WERI-Rb-1 (cell line): ENCODE data around the gene DEPDC1.

Experiments
- DNase-seq: peaks from one replicate; pipeline ENCODE4 v3.0.0-alpha.2; 2020
- H3K27ac ChIP-seq: fragments of 250-450 bp; sonication (Bioruptor Pico); 2 replicates; pipeline ENCODE4 v1.5.1; 2020; ENCODE audit warnings: mild to moderate bottlenecking, moderate library complexity
- H3K27me3 ChIP-seq: fragments of 250-450 bp; sonication (Bioruptor Pico); 2 replicates; pipeline ENCODE4 v1.5.1; 2021; ENCODE audit warnings: mild to moderate bottlenecking, low read depth, moderate library complexity; ENCODE audit not compliant: insufficient read depth, severe bottlenecking
- H3K36me3 ChIP-seq: fragments of 250-450 bp; sonication (Bioruptor Pico); 2 replicates; pipeline ENCODE4 v1.5.1; 2020; ENCODE audit warnings: mild to moderate bottlenecking, moderate library complexity
- H3K4me3 ChIP-seq: 2 replicates; pipeline ENCODE4 v1.5.1; 2011; ENCODE audit warnings: low read depth, mild to moderate bottlenecking, control low read depth, low read length
- H3K9me3 ChIP-seq: fragments of 250-450 bp; sonication (Bioruptor Pico); 2 replicates; pipeline ENCODE4 v1.5.1; 2021; ENCODE audit warnings: mild to moderate bottlenecking, moderate library complexity; ENCODE audit not compliant: severe bottlenecking
- CTCF ChIP-seq: IDR thresholded peaks from 2 replicates; pipeline ENCODE4 v1.5.1; 2011; ENCODE audit warnings: low read depth, mild to moderate bottlenecking, control low read depth, inconsistent platforms, low read length

DEPDC1 gene

GRCh38 chr1:68426594-68426993, 70.3 kb downstream of the DEPDC1 start:
- no peak for DNase-seq

More at GRCh38 chr1:68426594-68426993, 70.3 kb downstream of the DEPDC1 start:
- Histone ChIP-seq H3K9me3 (no peaks in the 10 kb centered on the region), H3K4me3 (no peak overlapping the region), H3K27ac (no peak overlapping the region), H3K36me3 (no peaks in the 10 kb centered on the region), H3K27me3 (no peaks in the 10 kb centered on the region)
- TF ChIP-seq CTCF = no peak
